Measurements from ENCODE around the gene IFITM2. TPM values are rescaled to one million over a fixed set of nuclear protein-coding genes. Genes with fewer than 3 reads are reported as not detected.

IFITM2 gene
- total and polyA plus RNA-seq, 2 of the 13 experiments (the other 11 are each of a cell fraction or from before 2014, with no cell fraction given), result 13.8 to 267 TPM

- H4K20me1 ChIP-seq (ENCODE audit: insufficient read depth, low read length), result no peaks in the 10 kb centered on the region
- no peak for TF ChIP-seq ZNF530 (CRISPR knock-in tag; IDR thresholded peaks at IDR 0.05; ENCODE audit: low read depth)
- TF ChIP-seq ZNF431 (CRISPR knock-in tag; IDR thresholded peaks at IDR 0.05; ENCODE audit: borderline replicate concordance, low read depth), result no peak
- no peak for TF ChIP-seq ZMYM2 (CRISPR knock-in tag; IDR thresholded peaks at IDR 0.05)
- no peak for TF ChIP-seq SP1 (IDR thresholded peaks at IDR 0.05)
- no peak for TF ChIP-seq SP1 (CRISPR knock-in tag; IDR thresholded peaks at IDR 0.05)
- no peak for TF ChIP-seq ZNF777 (CRISPR knock-in tag; IDR thresholded peaks at IDR 0.05)
- no peak for TF ChIP-seq ZNF34 (CRISPR knock-in tag; IDR thresholded peaks at IDR 0.05; ENCODE audit: borderline replicate concordance)
- TF ChIP-seq LRRFIP1 (CRISPR knock-in tag; conservative IDR thresholded peaks at IDR 0.05), result no peak
- no peak for TF ChIP-seq MATR3 (CRISPR knock-in tag; IDR thresholded peaks at IDR 0.05)
- TF ChIP-seq SMAD9 (CRISPR knock-in tag; IDR thresholded peaks at IDR 0.05), result no peak
- no peak for TF ChIP-seq CREB3 (CRISPR knock-in tag; IDR thresholded peaks at IDR 0.05)
- TF ChIP-seq ZNF557 (CRISPR knock-in tag; IDR thresholded peaks at IDR 0.05), result no peak
- TF ChIP-seq WIZ (CRISPR knock-in tag; IDR thresholded peaks at IDR 0.05), result no peak
- no peak for TF ChIP-seq ZFY (CRISPR knock-in tag; IDR thresholded peaks at IDR 0.05)
- no peak for TF ChIP-seq HNF4A (CRISPR knock-in tag; IDR thresholded peaks at IDR 0.05)
- TF ChIP-seq EP300 (IDR thresholded peaks at IDR 0.05; ENCODE audit: low read depth in 2 of 2, low read length in 2 of 2), result no peak
- no peak for TF ChIP-seq EP300 (CRISPR knock-in tag; IDR thresholded peaks at IDR 0.05; ENCODE audit: borderline replicate concordance)
- no peak for TF ChIP-seq HOXA5 (CRISPR knock-in tag; IDR thresholded peaks at IDR 0.05)
- TF ChIP-seq ZNF710 (CRISPR knock-in tag; IDR thresholded peaks at IDR 0.05; ENCODE audit: borderline replicate concordance), result no peak
- TF ChIP-seq ZBTB7A (CRISPR knock-in tag; IDR thresholded peaks at IDR 0.05), result no peak
- H3K9me3 ChIP-seq (ENCODE audit: low read length), result no peaks in the 10 kb centered on the region
- H3K4me1 ChIP-seq (ENCODE audit: insufficient read depth, low read length), result peaks cover 7% of the 10 kb centered on the region
- H3K9ac ChIP-seq (ENCODE audit: insufficient read depth, low read depth, low read length), result no peak overlapping the region
- FAIRE-seq (no peak), ATAC-seq (no peak), DNase-seq (ENCODE audit: low spot score) (no peak)
- ChIA-PET CTCF (ENCODE audit: low intra/inter-chr PET ratio, low total read pairs) (no interaction called here), POLR2A (no interaction called here)
- H3K27ac ChIP-seq (ENCODE audit: extremely low read length, insufficient read depth, low read length), result no peak overlapping the region
- H3K79me2 ChIP-seq (ENCODE audit: insufficient read depth, low read length), result no peaks in the 10 kb centered on the region
- intact Hi-C loops (cut with micrococcal nuclease; ENCODE audit: unreplicated experiment) (no loop called here), in situ Hi-C loops (cut with HindIII; ENCODE audit: extremely low pct_ligation_motif_present, low pct_unique_long_range_greater_than_20kb) (no loop called here)
- H3K4me2 ChIP-seq (ENCODE audit: low read depth, low read length), result peak overlapping the region; percentile 55; the same call in 1 of the 2 replicates
- H3K27me3 ChIP-seq (ENCODE audit: control insufficient read depth in 1 of 2, insufficient read depth in 2 of 2, low read length in 2 of 2), result peaks cover 7 to 60% of the 10 kb centered on the region in 2 experiments
- no peak overlapping the region for H2AFZ ChIP-seq (ENCODE audit: low read length)
- no peak overlapping the region for H3K4me3 ChIP-seq (replicated peaks in 1 of 3; ENCODE audit: insufficient read depth in 1 of 3, low read depth in 2 of 3, low read length in 3 of 3)
- H3K36me3 ChIP-seq (replicated peaks in 1 of 2; ENCODE audit: control insufficient read depth in 1 of 2, insufficient read depth in 2 of 2, low read length in 2 of 2), result no peaks in the 10 kb centered on the region
- 90% methylated on average over 76 of the region's 97 CpGs for WGBS (ENCODE audit: low lambda C conversion rate)
- BruUV-seq (replicated peaks), result no TSS peak
These were observed 28.3 kb upstream of the IFITM2 start for GRCh38 chr11:279040-279965.

Data from HepG2 (cell line).